HG03025 (cell line): ENCODE measurements around the gene SDC1.

Source experiments
- ATAC-seq: cut with Tn5 transposase; IDR thresholded peaks from one replicate; pipeline ENCODE4 v1.9.1; 2021; ENCODE audit warnings: mild to moderate bottlenecking, moderate library complexity; ENCODE audit not compliant: unreplicated experiment, low FRiP score

SDC1 gene

DNA sequence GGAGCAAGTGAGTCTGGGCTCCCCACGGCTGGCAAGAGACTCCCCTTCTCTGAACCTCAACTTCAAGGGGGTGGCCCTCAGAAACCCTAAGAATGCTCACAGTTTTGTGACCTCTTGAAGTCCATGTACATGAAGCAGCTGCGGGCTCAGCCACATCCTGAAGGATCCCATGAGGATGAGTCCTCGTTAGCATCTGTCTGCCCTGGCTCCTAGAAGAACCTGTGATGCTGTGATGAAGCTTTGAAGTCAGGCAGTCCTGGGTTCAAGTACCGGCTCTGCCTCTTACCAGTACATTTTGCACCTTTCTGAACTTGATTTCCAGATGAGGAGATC is 38.1 kb downstream of the SDC1 start:
- ATAC-seq: no peak

DNA sequence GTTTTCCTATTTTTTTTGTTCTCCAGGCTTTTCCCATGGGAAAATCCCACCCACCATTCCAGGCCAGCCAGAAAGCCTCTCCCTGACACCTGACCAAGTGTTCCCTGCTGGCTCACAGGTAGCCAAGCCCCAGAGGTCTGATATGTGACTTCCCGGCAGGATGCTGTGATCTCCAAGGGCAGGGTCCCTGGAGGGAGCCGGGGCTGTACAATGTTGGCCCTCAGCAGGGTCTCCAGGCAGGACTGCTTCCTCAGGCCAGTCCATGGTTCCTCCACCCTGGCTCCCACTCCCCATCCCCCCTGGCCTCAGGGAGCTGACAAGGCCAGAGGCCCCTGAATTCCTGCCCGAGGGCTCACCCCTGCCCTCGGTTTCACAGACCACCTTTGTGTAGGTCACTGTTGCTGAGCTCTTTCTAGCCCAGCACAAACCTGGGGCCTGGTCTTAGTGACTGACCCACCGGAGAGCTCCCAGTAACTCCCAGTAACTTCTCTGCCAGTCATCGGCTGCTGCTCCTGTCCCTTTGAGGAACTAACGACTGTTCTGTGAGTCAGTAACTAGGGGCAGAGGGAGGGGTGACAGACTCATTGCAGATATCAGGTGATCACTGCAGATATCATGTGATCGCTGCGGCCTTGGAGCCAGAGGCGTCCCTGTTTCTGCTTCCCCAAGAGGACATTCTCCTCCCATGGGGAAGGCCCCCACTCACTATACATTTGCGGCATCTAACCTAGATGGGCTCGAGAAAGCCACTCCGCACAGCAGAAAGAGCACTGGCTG is 38.7 kb downstream of the SDC1 start:
- ATAC-seq: no peak

DNA sequence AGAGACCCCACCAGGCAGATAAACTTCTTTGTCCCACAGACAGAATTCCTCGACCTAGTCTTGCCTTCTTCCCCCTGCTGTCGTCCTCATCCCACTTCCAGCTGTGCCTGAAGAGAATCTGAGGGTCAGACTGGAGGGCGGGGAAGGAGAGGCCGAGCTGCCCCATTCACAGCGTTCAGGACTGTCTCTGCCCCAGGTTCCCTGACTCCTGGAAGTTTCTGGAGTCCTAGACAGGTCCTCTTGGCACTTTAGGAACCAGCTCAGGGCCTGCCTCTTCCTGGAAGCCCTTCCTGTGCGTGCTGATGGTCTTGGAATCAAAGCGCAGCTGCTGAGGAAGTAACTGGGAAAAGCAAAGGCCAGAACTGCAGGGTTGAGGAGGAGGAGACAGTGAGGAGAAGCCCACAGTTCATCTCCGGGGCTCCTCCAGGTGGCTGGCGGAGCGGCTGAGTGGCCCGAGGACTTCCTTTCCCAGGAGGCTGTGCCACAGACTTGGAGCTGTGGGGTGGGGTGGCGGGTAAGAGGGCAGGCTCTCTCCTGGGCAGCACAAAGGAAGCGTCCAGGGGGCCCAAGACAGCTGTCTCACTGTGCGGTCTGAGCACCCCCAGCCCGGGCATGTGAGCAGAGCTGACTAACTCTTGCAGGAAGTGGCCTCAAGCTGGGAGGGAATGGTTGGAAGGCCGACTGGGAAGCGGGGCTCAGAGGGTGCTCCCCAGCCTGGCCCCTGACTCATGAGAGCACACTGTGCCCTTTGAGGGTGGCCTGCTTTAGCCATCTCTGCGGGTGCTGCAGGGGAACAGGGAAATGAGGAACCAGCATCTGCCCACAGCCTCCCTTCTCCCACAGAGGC is 39.5 kb downstream of the SDC1 start:
- ATAC-seq: no peak

DNA sequence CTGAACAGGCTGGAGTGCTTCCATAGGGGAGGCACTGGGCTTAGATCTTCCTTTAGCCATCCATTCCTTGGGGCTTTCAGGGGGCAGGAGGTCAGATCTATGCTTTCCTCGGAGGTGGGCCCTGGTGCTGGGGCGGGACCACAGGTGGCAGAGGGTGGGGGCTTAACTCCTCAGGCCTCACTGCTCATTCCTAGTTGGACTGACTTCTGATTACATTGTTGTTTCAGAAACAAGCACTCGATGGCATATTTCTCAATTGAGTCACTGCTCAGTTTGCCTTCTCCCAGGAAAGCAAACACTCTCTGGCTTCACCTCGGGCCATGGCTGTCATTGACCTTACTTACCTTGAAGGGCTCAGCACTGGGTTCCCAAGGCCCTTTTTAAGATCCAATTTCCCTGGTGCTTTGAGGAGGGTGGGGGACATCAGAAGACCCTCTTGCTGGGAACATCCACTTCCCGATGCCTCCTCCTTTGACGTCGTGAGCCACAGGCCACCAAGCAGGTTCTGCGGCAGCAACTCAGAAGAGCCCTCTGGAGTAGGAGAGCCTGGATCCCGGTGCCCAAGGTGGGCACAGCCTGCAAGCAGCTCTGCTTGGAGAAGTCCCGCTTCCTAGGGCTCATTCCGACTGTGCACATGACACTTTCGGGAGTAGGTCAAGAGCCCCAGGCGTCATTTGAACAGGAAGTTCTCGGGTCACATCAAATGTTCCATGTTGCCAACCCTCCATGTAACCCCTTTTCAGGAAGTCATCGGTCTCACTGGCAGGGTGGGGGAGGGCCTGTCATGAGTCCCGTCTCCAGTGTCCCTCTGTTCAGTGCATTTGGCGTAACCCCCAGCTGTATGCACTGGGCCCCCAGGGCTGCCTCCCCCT is 40.6 kb downstream of the SDC1 start:
- ATAC-seq: no peak

DNA sequence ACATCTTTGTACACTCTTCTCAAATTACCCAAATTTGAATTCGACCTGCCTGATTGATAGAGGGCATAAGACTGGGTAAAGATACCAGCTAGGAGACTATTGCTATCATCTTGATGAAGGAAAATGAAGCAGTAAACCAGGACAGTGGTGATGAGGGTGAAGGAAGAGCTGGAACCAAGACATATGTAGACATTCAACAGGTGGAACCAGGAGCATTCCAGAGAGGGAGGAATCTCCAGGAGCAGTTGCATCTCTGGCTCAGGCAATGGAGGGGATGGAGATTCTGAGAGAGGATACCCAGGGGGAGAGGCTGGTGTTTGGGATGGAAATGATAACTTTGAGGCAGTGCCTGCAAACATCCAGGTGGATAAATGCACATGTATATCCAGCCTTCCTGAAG is 41.6 kb downstream of the SDC1 start:
- ATAC-seq: no peak

DNA sequence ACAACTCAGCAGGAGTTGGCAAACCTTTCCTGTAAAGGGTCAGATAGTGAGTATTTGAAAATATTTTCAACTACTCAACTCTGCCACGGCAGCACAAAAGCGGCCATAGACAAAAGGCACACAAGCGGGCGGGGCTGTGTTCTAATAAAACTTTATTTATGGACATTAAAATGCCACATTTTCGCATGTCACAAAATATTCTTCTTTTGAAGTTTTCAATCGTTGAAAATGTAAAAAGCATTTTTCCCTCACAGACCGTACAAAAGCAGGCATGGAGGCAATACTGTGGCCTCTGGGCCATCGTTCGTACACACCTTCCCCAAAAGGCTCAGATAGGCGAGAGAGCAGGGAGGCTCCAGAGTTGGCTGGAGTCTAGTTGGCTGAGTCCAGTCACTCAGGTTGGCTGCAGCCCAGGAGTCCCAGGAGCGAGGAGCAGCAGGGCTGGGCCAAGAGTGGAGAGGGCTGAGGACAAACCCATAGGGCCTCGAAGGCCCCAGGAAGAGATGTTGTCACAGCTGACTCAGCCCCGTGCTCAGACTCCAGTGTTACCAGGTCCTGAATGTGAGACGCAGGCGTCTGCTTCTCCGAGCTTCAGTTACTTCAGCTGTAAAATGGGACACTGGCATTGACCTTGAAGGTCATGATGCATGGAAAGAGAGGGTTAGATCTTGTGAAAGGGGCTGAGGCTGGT is 42.5 kb downstream of the SDC1 start:
- ATAC-seq: no peak

DNA sequence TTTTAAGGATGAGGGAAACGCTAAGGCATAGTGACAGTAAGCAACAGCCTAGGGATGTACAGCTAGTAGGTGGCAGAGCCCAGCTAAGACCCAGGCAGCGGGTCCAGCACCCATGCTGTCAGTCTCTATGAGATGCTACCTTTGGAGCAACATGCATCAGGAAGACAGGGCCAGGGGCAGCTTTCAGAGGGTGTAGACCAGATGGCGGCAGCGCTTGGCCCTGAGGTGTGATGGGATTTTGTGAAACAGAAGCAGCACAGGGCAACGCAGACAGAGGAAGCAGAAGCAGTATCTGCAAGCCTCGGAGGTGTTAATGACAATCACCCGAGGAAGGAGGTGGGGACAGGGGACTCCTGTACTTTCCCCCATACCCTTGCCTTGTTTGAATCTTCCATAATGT is 43.2 kb downstream of the SDC1 start:
- no peak for ATAC-seq

DNA sequence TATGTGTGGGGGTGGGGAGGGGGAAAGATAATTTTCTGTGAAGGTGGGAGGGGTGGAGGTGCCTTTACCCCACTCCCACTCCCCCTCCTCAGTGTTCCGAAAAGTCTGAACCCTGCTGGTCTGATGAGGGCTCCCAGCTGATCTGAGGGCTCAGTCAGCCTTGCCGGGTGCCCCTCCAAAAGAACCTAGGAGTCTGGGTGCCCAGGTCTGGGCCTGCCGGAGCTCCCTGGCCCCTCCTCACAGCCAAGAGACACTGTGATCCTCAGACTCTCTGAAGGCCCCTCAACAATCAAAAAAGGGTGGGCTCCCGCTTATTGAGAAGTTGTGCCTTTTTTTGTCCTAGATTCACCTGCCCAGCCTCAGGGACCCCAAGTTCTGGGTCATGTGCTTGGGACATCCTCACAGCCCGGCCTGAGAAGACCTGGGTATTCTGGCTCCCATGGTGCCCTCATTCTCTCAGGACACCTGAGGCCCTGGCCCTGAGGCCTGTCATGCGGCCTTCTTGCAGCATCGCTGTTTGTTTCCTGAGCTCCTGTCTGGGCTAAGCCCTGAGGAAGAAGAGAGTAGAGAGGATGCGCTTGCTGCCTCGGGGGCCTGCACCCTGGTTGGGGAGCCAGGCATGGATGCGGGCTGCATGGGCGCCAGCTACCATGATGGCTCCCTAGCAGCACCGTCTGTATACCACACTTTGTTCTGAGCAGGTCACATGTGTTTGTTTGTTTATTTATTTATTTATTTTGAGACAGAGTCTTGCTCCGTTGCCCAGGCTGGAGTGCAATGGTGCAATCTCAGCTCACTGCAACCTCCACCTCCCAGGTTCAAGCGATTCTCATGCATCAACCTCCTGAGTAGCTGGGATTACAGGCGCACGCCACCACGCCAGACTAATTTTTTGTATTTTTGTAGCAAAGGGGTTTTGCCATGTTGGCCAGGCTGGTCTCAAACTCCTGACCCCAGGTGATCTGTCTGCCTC is 44.0 kb downstream of the SDC1 start:
- no peak for ATAC-seq

DNA sequence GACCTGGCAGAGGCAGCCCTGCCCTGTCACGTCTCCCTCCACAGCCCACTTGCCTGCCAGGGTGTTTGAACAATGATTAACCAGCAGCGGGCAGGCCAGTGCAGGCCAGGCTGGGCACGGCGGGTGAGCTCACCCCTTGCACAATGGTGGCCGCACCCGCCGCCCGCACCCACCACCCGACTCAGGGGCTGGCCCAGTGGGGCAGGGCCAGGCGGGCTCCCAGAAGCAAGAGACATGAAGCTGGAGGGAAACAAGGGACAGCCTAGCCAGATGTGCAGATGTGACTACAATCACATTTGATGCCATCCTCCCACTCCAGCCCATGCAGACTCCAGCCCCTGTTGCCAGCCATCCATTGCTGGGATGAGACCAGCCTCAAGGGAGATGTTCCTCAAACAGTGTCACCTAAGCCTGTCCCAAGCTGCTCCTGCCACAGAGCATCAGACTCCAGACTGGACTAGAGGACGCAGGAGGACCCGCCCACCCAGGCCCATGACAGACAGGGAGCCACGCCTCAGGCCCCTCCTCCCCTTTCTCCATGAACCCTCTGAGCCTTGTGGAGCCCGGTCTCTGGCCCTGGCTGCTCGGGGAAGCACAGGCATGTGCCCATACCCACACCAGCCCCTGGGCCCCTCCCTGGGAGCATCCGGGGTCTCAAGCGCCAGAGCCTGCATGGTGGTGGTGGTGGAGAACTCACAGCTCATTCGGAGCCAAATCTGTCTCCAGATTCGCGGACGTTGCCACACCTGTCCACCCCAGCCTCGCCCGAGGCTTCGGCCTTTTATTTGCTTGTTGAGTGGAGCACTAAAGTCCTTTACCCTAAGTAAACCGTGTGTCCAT is 45.0 kb downstream of the SDC1 start:
- no peak for ATAC-seq

DNA sequence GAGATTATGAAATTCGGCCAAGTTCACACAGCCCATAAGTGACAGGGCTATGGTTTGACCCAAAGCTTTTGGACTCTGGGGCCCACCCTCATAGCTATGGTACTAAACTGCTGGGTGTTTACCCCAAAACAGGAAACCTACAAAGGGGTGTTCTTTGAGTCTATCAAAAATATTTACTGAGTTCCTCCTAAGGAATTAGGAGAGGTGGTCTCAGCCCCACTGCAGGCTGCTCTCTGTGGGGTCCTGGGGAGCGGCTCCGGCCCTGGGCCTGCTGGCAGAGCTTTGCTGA is 45.5 kb downstream of the SDC1 start:
- ATAC-seq: no peak

DNA sequence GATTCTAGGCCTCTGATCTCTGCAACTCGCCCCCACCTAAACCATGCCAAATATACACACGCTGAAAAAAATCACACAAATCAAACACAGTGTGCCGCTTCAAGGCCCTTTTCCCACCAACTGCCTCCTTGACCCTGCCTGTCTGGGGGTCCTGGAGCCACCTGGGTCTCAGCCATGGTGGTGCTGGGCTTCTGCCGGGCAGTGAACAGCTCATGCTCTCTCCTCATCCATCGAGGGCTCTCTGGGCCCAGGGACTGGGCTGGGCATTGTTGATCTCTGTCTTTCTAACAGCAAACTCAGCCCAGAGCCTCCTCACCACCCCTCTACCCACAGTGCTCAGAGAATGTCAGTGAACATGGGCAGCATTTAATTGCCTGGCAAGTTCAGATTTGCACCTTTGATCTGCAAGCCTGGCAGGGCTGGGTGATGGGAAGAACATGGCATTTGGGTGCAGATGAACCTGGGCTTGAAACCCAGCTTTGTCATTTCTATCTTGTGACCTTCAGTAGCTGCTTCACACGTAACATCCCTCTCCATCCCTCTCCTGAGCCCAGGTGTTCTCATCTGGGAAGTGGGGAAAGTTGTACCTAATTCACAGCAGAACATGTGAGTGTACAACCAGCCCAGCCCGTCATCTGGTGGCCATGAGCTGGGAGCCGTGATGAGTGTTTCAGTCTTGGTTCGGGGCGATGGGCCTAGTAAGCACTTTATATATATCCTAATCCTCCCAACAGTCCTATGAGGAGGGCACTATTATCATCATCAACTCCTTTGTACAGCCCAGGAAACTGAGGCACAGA is 46.1 kb downstream of the SDC1 start:
- no peak for ATAC-seq

DNA sequence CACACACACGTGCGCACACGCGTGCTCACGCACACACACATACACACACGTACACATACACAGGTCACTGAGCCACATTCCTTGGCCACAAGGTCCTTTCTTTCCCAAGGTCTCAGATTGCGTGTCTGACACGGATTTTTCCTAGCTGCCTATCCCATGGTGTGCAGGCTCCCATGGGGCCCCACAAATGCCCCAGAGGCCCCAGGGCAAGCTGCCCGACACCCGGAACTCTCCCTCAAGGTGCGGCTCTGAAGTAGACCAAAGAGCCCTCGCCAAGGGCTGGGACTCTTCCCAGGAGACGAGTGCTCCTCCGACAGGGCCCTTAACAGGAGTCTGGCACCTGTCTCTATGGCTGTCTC is 46.7 kb downstream of the SDC1 start:
- no peak for ATAC-seq

DNA sequence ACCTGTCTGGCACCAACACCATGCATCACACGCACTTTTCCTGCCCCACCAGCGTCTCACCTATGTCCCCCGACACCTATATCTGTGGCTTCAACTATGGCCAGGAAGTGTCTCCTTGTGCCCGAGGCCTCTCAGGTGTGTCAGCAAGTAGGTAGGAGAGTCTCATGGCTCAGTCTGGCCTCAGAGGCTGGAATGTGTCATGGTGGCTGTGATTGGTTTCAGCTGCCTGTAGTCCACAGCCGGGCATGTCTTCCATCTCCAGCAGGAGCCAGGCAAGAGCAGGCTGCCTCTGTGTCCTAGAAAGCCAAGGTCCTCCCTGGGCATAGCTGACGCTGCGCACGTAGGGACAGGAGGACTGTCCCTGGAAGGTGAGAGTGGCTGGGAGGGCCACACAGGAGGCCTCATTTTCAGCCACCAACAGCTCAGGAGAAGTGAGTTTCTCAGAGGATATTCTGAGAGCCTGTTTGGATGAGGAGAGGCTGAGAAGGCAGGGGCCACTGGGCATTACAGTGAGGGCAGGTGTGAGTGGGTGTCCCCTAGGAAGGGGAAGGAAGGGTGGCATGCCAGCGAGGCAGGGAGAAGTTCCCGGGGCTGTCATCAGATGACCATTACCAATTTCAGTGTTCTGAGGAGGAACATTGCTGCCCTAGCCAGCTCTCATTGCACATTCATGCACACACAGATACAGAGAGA is 47.2 kb downstream of the SDC1 start:
- ATAC-seq: no peak

DNA sequence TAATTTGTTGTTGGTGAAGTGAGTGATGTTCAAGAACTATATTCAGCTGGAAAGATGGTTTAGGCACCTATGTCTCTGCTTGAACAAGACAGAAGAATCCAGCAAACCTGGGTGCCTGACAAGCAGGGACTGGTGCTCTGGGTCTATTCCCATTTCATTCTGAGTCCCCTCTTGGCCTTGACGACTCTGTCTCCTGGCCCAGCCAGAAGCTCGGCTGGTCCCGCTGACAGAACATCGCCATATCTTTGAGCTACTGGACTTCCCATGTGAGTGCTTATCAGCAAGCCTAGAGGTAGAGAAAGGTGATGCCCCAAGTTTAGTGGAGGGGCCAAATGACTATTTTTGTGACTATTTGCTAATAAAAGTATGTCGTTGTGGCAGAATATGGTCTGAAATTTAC is 48.2 kb downstream of the SDC1 start:
- ATAC-seq: no peak

DNA sequence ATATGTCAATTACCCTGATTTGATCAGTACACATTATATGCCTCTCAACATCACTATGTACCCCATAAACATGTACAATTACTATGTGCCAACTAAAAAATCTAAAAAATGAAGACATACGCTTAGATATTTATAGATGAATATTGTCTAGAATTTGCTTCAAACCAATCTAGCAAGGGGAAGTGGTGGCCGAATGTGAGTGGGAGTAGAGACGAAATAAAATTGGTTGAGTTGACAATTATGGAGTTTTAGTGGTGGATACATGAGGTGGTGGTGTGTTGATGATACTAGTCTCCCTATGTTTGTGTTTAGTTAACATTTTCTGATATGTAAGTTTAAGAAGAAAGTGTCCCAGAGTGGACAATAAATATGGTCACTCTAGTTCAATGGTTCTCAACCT is 49.0 kb downstream of the SDC1 start:
- no peak for ATAC-seq

DNA sequence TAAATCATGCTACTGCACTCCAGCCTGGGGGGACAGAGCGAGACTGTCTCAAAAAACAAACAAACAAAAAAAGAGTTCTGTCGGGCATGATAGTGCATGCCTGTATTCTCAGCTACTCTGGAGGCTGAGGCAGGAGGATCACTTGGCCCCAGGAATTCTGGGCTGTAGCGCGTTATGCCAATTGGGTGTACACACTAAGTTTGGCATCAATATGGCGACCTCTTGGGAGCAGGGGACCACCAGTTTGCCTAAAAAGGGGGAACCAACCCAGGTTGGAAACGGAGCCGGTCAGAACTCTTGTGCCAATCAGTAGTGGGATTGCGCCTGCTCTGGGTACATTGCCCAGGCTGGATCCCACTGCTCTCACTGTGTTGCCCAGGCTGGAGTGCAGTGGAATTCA is 49.7 kb downstream of the SDC1 start:
- no peak for ATAC-seq

DNA sequence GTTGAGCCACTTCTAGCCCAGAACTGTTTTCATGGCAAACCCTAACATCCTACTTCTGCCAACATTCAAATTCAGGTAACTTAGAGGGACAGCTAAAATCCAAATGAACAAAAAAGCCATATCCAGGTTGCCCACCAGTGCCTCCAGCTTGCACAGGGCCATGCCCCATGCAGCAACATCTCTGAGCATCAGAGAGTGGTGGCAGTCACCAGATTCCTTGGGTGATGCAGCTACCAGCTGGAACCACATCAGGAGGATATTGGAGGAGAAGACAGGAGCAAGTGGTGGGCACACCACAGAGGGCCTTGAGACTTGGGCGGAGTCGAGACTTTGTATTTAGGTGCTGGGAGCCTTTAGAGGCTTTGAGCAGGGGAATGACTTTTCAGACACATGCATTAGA is 50.5 kb downstream of the SDC1 start:
- ATAC-seq: no peak
